ENCODE data around the gene ZNF277. TPM values are rescaled to one million over a fixed set of nuclear protein-coding genes. Genes with fewer than 3 reads are reported as not detected.

ZNF277 gene
- total RNA-seq, 2 experiments from 2014 or later, result 16.8 to 19.2 TPM

GRCh38 chr7:112214268-112214667, 7.8 kb downstream of the ZNF277 start:
- Mint-ChIP-seq H3K9me3 (peaks cover 3% of the 10 kb centered on the region), H3K4me1 (peaks cover 25% of the 10 kb centered on the region)

DNA sequence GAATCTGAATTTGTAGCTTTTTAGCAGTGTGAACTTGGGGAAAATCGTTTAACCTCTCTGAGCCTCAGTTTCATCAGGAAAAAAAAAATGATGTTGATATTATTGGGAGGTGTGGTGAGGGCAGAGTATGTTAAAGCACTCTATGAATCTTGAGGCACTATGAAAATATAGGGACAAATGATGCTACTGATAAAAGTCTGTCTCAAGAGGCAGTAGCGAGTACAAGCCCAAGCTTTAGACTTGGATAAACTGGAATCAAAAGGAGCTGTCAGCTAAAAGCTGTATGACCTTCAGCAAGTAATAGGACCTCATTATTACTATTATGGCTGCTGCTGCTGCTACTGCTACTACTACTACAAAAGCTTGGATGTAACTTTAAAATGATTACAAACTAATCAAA, 8.4 kb downstream of the ZNF277 start:
- Mint-ChIP-seq H3K9me3 (peaks cover 3% of the 10 kb centered on the region), H3K4me3 (no peak overlapping the region), H3K27me3 (no peaks in the 10 kb centered on the region), H3K4me1 (peaks cover 25% of the 10 kb centered on the region), H3K27ac (no peak overlapping the region), H3K36me3 (peaks cover 18% of the 10 kb centered on the region)
- no peak for DNase-seq

More at GRCh38 chr7:112214268-112214667, 7.8 kb downstream of the ZNF277 start:
- Mint-ChIP-seq H3K4me3 (no peak overlapping the region), H3K27me3 (no peaks in the 10 kb centered on the region), H3K36me3 (peaks cover 18% of the 10 kb centered on the region), H3K27ac (no peak overlapping the region)
- no peak for DNase-seq

- no peaks in the 10 kb centered on the region for H3K27me3 Mint-ChIP-seq
- H3K4me3 Mint-ChIP-seq, result no peak overlapping the region
- H3K36me3 Mint-ChIP-seq, result peaks cover 22% of the 10 kb centered on the region
- peaks cover 3% of the 10 kb centered on the region for H3K9me3 Mint-ChIP-seq
- peaks cover 29% of the 10 kb centered on the region for H3K4me1 Mint-ChIP-seq
- no peak overlapping the region for H3K27ac Mint-ChIP-seq
- no peak for DNase-seq
Observed at GRCh38 chr7:112215787-112216186, 9.3 kb downstream of the ZNF277 start.

DNA sequence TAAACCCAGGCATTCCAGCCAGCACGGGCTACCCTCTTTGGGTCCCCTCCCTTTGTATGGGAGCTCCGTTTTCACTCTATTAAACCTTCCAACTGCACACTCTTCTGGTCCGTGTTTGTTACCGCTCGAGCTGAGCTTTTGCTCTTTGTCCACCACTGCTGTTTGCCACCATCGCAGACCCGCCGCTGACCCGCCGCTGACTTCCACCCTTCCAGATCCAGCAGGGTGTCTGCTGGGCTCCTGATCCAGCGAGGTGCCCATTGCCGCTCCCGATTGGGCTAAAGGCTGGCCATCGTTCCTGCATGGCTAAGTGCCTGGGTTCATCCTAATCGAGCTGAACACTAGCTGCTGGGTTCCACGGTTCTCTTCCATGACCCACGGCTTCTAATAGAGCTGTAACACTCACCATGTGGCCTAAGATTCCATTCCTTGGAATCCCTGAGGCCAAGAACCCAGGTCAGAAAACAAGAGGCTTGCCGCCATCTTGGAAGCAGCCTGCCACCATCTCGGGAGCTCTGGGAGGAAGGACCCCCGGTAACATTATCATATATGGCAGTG, 14.5 kb downstream of the ZNF277 start:
- Mint-ChIP-seq H3K4me1 (peaks cover 34% of the 10 kb centered on the region), H3K27me3 (no peaks in the 10 kb centered on the region), H3K9me3 (no peaks in the 10 kb centered on the region), H3K27ac (no peak overlapping the region), H3K36me3 (peaks cover 42% of the 10 kb centered on the region), H3K4me3 (no peak overlapping the region)
- DNase-seq, result no peak

DNA sequence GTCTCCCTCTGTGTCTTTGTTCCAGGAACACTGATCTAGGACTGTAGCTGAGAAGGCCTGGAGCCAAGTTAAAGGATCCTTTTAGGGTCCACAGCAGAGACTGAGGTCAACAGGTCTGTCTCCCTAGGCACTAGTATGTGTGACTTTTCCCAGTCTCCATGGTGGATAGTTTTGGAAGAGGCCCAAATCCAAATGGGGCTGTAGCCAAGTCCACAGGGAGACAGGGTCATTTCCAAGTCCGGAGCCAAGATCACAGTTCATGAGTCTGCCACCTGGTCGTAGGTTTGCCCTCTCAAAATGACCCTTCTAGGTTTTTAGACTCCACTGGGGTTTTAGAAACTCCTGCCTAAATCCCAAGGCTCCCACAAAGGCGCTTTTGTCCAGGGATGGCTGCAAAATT, 16.8 kb downstream of the ZNF277 start:
- Mint-ChIP-seq H3K9me3 (no peaks in the 10 kb centered on the region), H3K27ac (no peak overlapping the region), H3K4me3 (no peak overlapping the region), H3K36me3 (peaks cover 42% of the 10 kb centered on the region), H3K4me1 (peaks cover 26% of the 10 kb centered on the region), H3K27me3 (no peaks in the 10 kb centered on the region)
- no peak for DNase-seq

DNA sequence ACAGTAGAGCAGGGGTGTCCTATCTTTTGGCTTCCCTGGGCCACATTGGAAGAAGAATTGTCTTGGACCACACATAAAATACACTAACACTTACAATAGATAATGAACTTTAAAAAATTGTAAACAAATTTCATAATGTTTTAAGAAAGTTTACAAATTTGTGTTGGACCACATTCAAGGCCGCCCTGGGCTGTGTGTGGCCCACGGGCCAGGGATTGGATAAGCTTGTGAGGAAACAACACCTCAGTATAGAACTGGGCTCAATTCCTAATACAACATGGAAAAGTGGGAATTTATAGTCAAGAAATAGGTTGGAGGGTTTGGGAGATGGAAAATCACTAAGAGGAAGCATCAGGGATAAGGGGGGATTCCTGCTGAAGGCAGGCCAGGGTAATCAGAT, 17.7 kb downstream of the ZNF277 start:
- H3K4me1 Mint-ChIP-seq, result peaks cover 22% of the 10 kb centered on the region
- DNase-seq, result no peak
- peaks cover 37% of the 10 kb centered on the region for H3K36me3 Mint-ChIP-seq
- H3K27me3 Mint-ChIP-seq, result no peaks in the 10 kb centered on the region
- H3K27ac Mint-ChIP-seq, result no peak overlapping the region
- no peaks in the 10 kb centered on the region for H3K9me3 Mint-ChIP-seq
- no peak overlapping the region for H3K4me3 Mint-ChIP-seq

GRCh38 chr7:112225006-112225405, 18.5 kb downstream of the ZNF277 start:
- Mint-ChIP-seq H3K9me3 (no peaks in the 10 kb centered on the region), H3K36me3 (peaks cover 35% of the 10 kb centered on the region), H3K4me3 (no peak overlapping the region), H3K27me3 (no peaks in the 10 kb centered on the region), H3K27ac (no peak overlapping the region), H3K4me1 (peaks cover 26% of the 10 kb centered on the region)
- DNase-seq, result no peak

DNA sequence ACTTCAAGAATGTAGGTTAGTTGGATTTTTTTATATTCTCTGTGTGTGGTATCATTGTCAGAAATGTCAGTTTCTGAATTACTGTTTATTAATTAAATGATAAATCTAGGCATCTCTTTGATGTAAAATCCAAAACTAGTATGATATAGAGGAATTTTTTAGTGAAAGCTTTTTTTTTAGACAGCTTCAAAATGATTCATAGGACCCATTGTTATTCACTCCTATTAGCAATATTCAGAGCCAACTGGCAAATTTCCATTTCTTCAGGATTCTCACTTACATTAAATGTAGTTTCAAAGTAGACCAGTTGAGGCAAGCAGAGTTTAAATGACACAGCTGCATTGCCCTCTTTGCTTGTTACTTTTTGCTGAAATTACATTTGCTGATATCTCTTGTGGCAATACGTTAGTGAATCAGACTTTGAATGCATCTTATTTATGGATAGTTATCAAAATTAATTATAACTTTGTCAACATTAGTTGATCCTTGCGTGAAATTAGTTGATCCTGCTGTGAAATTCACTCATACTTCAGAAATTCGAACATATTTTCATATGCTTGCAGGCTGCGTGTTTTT, 20.3 kb downstream of the ZNF277 start:
- H3K4me1 Mint-ChIP-seq, result peaks cover 24% of the 10 kb centered on the region
- no peaks in the 10 kb centered on the region for H3K9me3 Mint-ChIP-seq
- peaks cover 26% of the 10 kb centered on the region for H3K36me3 Mint-ChIP-seq
- H3K4me3 Mint-ChIP-seq, result no peak overlapping the region
- no peak overlapping the region for H3K27ac Mint-ChIP-seq
- no peaks in the 10 kb centered on the region for H3K27me3 Mint-ChIP-seq
- DNase-seq, result no peak

DNA sequence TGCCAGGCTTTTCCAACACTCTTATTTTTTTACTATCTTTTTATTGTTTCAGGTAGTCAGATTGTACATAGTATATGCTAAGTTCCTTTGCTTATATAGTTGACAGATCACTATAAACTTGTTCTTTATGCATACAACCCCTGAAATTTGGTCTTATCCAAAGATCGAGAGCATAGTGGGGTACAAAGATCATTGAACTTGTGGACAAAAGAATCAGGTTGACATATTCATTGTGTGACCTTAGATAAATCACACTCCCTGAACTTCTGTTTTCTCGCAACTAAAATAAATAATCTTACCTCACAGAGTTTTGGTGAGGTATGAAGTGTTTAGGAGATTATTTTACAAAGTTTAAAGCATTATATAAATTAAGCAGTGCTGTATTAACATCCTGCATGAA, 22.1 kb downstream of the ZNF277 start:
- Mint-ChIP-seq H3K9me3 (peaks cover 3% of the 10 kb centered on the region), H3K4me3 (no peak overlapping the region), H3K27ac (no peak overlapping the region), H3K36me3 (peaks cover 23% of the 10 kb centered on the region), H3K27me3 (no peaks in the 10 kb centered on the region), H3K4me1 (peaks cover 13% of the 10 kb centered on the region)
- no peak for DNase-seq

DNA sequence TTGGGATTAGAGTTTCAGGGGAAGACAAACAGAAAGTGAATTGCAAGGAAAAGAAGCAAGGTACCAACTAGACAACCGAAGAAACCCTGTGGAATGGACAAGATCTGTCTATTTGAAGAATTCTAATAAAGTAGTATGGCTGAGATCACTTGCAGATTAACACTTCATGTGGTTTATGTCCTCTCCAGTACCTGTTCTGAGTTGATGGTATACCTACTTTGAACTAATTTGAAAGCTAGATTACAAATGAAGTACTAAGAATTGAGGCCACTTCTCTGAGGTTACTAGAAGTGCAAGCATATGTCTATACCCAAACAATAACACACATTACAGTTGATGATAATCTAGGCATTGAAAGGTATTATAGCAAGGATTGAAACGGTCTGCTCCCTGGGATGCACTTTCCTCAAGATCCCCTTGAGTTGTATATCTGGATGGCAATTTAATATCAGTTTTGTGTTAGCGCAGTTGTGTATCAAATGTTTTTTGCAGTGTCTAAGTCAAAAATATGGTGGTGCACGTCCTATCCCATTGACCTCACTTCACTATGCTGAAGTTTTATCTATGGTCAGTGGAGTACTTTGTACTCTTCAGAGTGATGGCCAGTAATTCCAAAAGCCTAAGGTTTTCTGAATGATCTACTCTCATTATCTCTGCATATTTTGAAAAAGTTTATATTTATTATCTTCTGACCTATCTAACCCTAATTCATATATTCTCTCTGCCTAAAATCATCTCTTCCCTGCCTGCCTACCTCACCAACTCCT, 25.9 kb downstream of the ZNF277 start:
- H3K4me3 Mint-ChIP-seq, result no peak overlapping the region
- H3K9me3 Mint-ChIP-seq, result peaks cover 4% of the 10 kb centered on the region
- DNase-seq, result no peak
- H3K27ac Mint-ChIP-seq, result no peak overlapping the region
- H3K27me3 Mint-ChIP-seq, result no peaks in the 10 kb centered on the region
- peaks cover 8% of the 10 kb centered on the region for H3K4me1 Mint-ChIP-seq
- peaks cover 35% of the 10 kb centered on the region for H3K36me3 Mint-ChIP-seq

DNA sequence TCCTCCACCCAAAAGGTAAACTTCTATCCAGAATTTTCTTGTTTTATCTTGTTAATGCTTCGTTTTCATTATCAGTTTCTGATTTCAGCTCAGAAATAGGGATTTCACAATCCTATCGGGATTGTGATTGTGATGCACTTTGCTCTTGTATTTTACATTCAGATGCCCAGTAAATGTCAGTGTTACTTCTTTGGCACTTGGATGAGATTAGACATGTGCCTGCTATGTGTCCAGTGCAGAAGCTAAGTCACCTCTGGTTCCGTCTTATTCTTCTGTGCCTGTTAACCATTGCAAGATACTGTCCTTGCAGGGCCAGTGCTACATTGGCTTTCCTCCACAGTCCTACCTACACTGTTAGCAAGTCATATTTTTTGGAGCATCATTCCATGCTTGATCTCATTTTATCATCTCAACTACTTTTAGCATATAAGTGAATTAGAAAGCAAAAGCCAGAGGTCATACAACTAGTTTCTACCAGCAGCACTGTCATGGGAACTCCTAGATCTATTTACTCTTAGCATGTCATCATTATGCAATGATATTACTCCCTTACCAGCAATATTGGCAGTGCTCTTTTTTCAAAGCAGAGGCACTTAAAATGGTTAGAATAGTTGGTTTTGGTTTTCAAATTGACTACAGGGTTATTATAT, 26.7 kb downstream of the ZNF277 start:
- no peaks in the 10 kb centered on the region for H3K27me3 Mint-ChIP-seq
- no peak overlapping the region for H3K4me3 Mint-ChIP-seq
- H3K36me3 Mint-ChIP-seq, result peaks cover 32% of the 10 kb centered on the region
- H3K4me1 Mint-ChIP-seq, result peaks cover 8% of the 10 kb centered on the region
- no peak for DNase-seq
- H3K9me3 Mint-ChIP-seq, result peaks cover 4% of the 10 kb centered on the region
- H3K27ac Mint-ChIP-seq, result no peak overlapping the region

- no peak overlapping the region for H3K4me3 Mint-ChIP-seq
- H3K27me3 Mint-ChIP-seq, result no peaks in the 10 kb centered on the region
- peaks cover 30% of the 10 kb centered on the region for H3K36me3 Mint-ChIP-seq
- DNase-seq, result no peak
- H3K27ac Mint-ChIP-seq, result no peak overlapping the region
- peaks cover 4% of the 10 kb centered on the region for H3K9me3 Mint-ChIP-seq
- peaks cover 8% of the 10 kb centered on the region for H3K4me1 Mint-ChIP-seq
Observed at GRCh38 chr7:112234147-112234546, 27.7 kb downstream of the ZNF277 start.

GRCh38 chr7:112236597-112236996, 30.1 kb downstream of the ZNF277 start:
- Mint-ChIP-seq H3K4me3 (no peak overlapping the region), H3K9me3 (peaks cover 18% of the 10 kb centered on the region), H3K27ac (no peak overlapping the region), H3K4me1 (peaks cover 2% of the 10 kb centered on the region), H3K36me3 (peaks cover 41% of the 10 kb centered on the region), H3K27me3 (no peaks in the 10 kb centered on the region)
- no peak for DNase-seq

GRCh38 chr7:112238330-112238729, 31.8 kb downstream of the ZNF277 start:
- Mint-ChIP-seq H3K27me3 (no peaks in the 10 kb centered on the region), H3K4me3 (no peak overlapping the region), H3K9me3 (peaks cover 17% of the 10 kb centered on the region), H3K36me3 (peaks cover 35% of the 10 kb centered on the region), H3K4me1 (no peaks in the 10 kb centered on the region), H3K27ac (no peak overlapping the region)
- no peak for DNase-seq

- Mint-ChIP-seq H3K27ac (no peak overlapping the region), H3K27me3 (no peaks in the 10 kb centered on the region), H3K4me1 (no peaks in the 10 kb centered on the region), H3K36me3 (peaks cover 30% of the 10 kb centered on the region), H3K4me3 (no peak overlapping the region), H3K9me3 (peaks cover 18% of the 10 kb centered on the region)
- no peak for DNase-seq
Observed at GRCh38 chr7:112238852-112239610, 32.5 kb downstream of the ZNF277 start.
